ENCODE data around the gene ADGRA3. TPM values are rescaled to one million over a fixed set of nuclear protein-coding genes. Genes with fewer than 3 reads are reported as not detected.

ADGRA3 gene
- total RNA-seq, 1 experiment from 2014 or later = 29.0 TPM

- H4K20me1 ChIP-seq (ENCODE audit: low read length) = no peaks in the 10 kb centered on the region
- H3K79me2 ChIP-seq (ENCODE audit: low read length) = no peaks in the 10 kb centered on the region
- intact Hi-C loops (cut with micrococcal nuclease) = no loop called here
- no peaks in the 10 kb centered on the region for H3K36me3 ChIP-seq (ENCODE audit: low read depth, low read length)
- BruUV-seq (replicated peaks) = no TSS peak
- H3K9ac ChIP-seq (ENCODE audit: low read length) = no peak overlapping the region
- ChIA-PET CTCF (no interaction called here), POLR2A (ENCODE audit: unreplicated experiment) (no interaction called here)
- H2AFZ ChIP-seq (ENCODE audit: low read length) = no peak overlapping the region
- no peak overlapping the region for H3K27ac ChIP-seq (ENCODE audit: low read length)
- no peak overlapping the region for H3K4me2 ChIP-seq (ENCODE audit: low read length)
- H3K9me2 ChIP-seq (replicated peaks; ENCODE audit: low read length) = no peaks in the 10 kb centered on the region
- ATAC-seq (no peak), DNase-seq (no peak)
- no peaks in the 10 kb centered on the region for H3K27me3 ChIP-seq (ENCODE audit: low read length)
- H3K9me3 ChIP-seq (ENCODE audit: low read length) = no peaks in the 10 kb centered on the region
- H3F3A ChIP-seq (ENCODE audit: low read length, unreplicated experiment) = no peaks in the 10 kb centered on the region
- H3K4me3 ChIP-seq (ENCODE audit: low read length) = no peak overlapping the region
- H3K4me1 ChIP-seq (ENCODE audit: insufficient read depth, low read length) = no peaks in the 10 kb centered on the region
- TF ChIP-seq EZH2 (IDR thresholded peaks at IDR 0.05; ENCODE audit: low read length, unreplicated experiment) (no peak), CTCF (conservative IDR thresholded peaks at IDR 0.05; ENCODE audit: low read depth, low read length) (no peak), EZH2phosphoT487 (IDR thresholded peaks at IDR 0.05; ENCODE audit: borderline replicate concordance, low read length) (no peak)
These were observed 71.1 kb downstream of the ADGRA3 start for GRCh38 chr4:22444813-22445212.

GRCh38 chr4:22442956-22443355 lies 72.9 kb downstream of the ADGRA3 start:
- DNase-seq (no peak), ATAC-seq (no peak)
- no peaks in the 10 kb centered on the region for H3K9me2 ChIP-seq (replicated peaks; ENCODE audit: low read length)
- H3K9me3 ChIP-seq (ENCODE audit: low read length) = no peaks in the 10 kb centered on the region
- H4K20me1 ChIP-seq (ENCODE audit: low read length) = no peaks in the 10 kb centered on the region
- H2AFZ ChIP-seq (ENCODE audit: low read length) = no peak overlapping the region
- POLR2A ChIA-PET (ENCODE audit: unreplicated experiment) = no interaction called here
- intact Hi-C loops (cut with micrococcal nuclease) = no loop called here
- CTCF ChIA-PET = no interaction called here
- H3K36me3 ChIP-seq (ENCODE audit: low read depth, low read length) = no peaks in the 10 kb centered on the region
- H3K4me3 ChIP-seq (ENCODE audit: low read length) = no peak overlapping the region
- no peaks in the 10 kb centered on the region for H3K79me2 ChIP-seq (ENCODE audit: low read length)
- H3K4me2 ChIP-seq (ENCODE audit: low read length) = no peak overlapping the region
- H3K9ac ChIP-seq (ENCODE audit: low read length) = no peak overlapping the region
- no peaks in the 10 kb centered on the region for H3F3A ChIP-seq (ENCODE audit: low read length, unreplicated experiment)
- TF ChIP-seq EZH2 (IDR thresholded peaks at IDR 0.05; ENCODE audit: low read length, unreplicated experiment) = no peak
- TF ChIP-seq EZH2phosphoT487 (IDR thresholded peaks at IDR 0.05; ENCODE audit: borderline replicate concordance, low read length) = no peak
- TF ChIP-seq CTCF (conservative IDR thresholded peaks at IDR 0.05; ENCODE audit: low read depth, low read length) = no peak
- no peaks in the 10 kb centered on the region for H3K27me3 ChIP-seq (ENCODE audit: low read length)
- BruUV-seq (replicated peaks) = no TSS peak
- no peaks in the 10 kb centered on the region for H3K4me1 ChIP-seq (ENCODE audit: insufficient read depth, low read length)
- no peak overlapping the region for H3K27ac ChIP-seq (ENCODE audit: low read length)

- no peak for TF ChIP-seq CTCF (conservative IDR thresholded peaks at IDR 0.05; ENCODE audit: low read depth, low read length)
- TF ChIP-seq EZH2 (IDR thresholded peaks at IDR 0.05; ENCODE audit: low read length, unreplicated experiment) = no peak
- no peak for TF ChIP-seq EZH2phosphoT487 (IDR thresholded peaks at IDR 0.05; ENCODE audit: borderline replicate concordance, low read length)
- Histone ChIP-seq H3F3A (ENCODE audit: low read length, unreplicated experiment) (no peaks in the 10 kb centered on the region), H3K4me2 (ENCODE audit: low read length) (no peak overlapping the region), H3K27me3 (ENCODE audit: low read length) (no peaks in the 10 kb centered on the region), H3K4me3 (ENCODE audit: low read length) (no peak overlapping the region), H3K27ac (ENCODE audit: low read length) (no peak overlapping the region), H3K9me2 (replicated peaks; ENCODE audit: low read length) (no peaks in the 10 kb centered on the region), H3K36me3 (ENCODE audit: low read depth, low read length) (no peaks in the 10 kb centered on the region), H3K4me1 (ENCODE audit: insufficient read depth, low read length) (no peaks in the 10 kb centered on the region), H4K20me1 (ENCODE audit: low read length) (no peaks in the 10 kb centered on the region), H3K79me2 (ENCODE audit: low read length) (no peaks in the 10 kb centered on the region), H2AFZ (ENCODE audit: low read length) (no peak overlapping the region), H3K9me3 (ENCODE audit: low read length) (no peaks in the 10 kb centered on the region), H3K9ac (ENCODE audit: low read length) (no peak overlapping the region)
- ChIA-PET POLR2A (ENCODE audit: unreplicated experiment) (no interaction called here), CTCF (no interaction called here)
- ATAC-seq = no peak
- intact Hi-C loops (cut with micrococcal nuclease) = no loop called here
- no peak for DNase-seq
- no TSS peak for BruUV-seq (replicated peaks)
These were observed 74.9 kb downstream of the ADGRA3 start for GRCh38 chr4:22440999-22441398.
